Erythroblast (primary cell): ENCODE results near the gene AGBL4.

Experiments
- GATA1 ChIP-seq: IDR thresholded peaks from 2 replicates; pipeline ENCODE4 v1.6.1; 2011; ENCODE audit warnings: low read depth, mild to moderate bottlenecking, control low read depth, low read length, moderate library complexity
- POLR2A ChIP-seq: IDR thresholded peaks from 2 replicates; pipeline ENCODE4 v1.6.1; 2011; ENCODE audit warnings: mild to moderate bottlenecking, low read length

DNA sequence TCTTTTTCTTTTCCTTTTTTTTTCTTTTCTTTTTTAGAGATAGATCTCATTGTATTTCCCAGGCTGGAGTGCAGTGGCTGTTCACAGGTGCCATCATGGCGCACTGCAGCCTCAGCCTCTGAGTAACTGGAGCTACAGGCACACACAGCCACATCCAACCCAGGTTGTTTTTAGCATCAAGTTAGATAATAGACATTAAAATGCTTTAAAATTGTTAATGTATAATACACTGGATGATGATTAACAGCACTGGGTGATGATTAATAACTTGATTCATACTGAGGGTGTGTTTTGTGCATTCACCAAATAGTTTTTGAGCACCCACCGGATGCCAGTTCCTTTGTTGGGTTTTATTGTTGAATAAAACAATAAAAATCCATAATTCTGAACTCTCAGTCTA lies 1322.3 kb downstream of the AGBL4 start:
- TF ChIP-seq POLR2A, result no peak
- no peak for TF ChIP-seq GATA1
